Thyroid gland (tissue), 4 donors: ENCODE results near the gene NIP7.

Source experiments
- CTCF ChIP-seq, 6 experiments: fragments of 200-600 bp in 3 of 6; fragments of 450-650 bp in 3 of 6; sonication (generic) in 3 of 6; IDR thresholded peaks; one replicate each; pipeline ENCODE4 v1.5.1; 2016 to 2019; ENCODE audit warnings: antibody characterized with exemption in 6 of 6, mild to moderate bottlenecking in 2 of 6, inconsistent platforms in 1 of 6, moderate library complexity in 1 of 6
- POLR2A ChIP-seq, 2 donors: fragments of 450-650 bp; IDR thresholded peaks; one replicate each; pipeline ENCODE4 v1.6.1; 2017; ENCODE audit warnings: antibody characterized with exemption in 2 of 2, mild to moderate bottlenecking in 2 of 2, moderate library complexity in 1 of 2

GRCh38 chr16:69378036-69378435, 38.5 kb downstream of the NIP7 start:
- TF ChIP-seq CTCF (IDR thresholded peaks at IDR 0.05) (no peak), POLR2A (IDR thresholded peaks at IDR 0.05) (no peak)
